Fibroblast of upper back skin (primary cell): Measurements from ENCODE around the gene TFPI.
A peak's percentile ranks its signal among the peaks of the same experiment; 100 is the strongest.

ENCODE experiments used
- DNase-seq: peaks from one replicate; pipeline ENCODE4 v3.0.0-alpha.2; 2013

TFPI gene

DNA sequence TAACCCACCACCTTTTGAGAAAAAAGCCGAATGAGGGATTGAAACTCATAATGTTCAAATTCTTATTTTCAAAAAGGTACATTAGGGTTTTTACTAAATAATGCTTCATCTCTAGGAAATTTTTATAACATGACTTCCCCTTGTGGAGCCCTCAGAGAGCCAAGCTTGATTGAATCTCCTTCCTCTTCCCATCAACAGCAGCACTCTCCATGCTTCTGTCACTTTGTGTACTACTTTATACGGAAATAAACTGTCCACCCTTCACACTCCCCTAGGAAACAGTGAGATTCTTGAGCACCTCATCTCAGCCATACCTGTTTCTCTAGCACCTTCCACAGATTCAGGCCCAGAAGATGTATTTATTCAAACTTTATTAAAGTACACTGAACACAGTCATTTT is 51.8 kb downstream of the TFPI start:
- no peak for DNase-seq

- peak; percentile 53 for DNase-seq
Measured at GRCh38 chr2:187500585-187501359, 53.5 kb downstream of the TFPI start.

DNA sequence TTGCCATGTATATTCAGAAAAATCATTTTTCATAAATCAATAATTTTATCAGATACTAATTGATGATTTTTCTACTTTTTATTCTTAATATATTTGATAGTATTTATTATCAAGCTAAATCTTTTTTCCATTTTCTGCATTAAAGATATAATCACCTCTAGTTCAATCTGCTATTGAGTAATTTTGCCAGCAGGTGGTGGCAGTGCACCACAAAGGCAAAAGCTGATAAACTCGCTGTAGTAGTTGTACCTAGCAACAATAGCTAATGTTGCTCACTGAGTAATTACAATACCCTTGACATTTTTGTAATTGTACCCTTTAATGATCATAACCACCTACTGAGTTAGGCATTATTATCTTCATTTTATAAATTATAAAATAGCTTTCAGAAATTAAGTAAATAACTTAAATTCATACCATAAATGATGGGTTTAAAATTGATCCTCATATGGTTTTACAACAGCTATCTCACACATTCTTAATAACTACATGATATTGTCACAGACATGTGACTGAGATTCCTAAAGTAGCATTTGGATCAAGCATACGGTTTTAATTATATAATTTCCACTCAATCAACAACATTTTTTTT is 54.2 kb downstream of the TFPI start:
- peak; percentile 62 for DNase-seq

DNA sequence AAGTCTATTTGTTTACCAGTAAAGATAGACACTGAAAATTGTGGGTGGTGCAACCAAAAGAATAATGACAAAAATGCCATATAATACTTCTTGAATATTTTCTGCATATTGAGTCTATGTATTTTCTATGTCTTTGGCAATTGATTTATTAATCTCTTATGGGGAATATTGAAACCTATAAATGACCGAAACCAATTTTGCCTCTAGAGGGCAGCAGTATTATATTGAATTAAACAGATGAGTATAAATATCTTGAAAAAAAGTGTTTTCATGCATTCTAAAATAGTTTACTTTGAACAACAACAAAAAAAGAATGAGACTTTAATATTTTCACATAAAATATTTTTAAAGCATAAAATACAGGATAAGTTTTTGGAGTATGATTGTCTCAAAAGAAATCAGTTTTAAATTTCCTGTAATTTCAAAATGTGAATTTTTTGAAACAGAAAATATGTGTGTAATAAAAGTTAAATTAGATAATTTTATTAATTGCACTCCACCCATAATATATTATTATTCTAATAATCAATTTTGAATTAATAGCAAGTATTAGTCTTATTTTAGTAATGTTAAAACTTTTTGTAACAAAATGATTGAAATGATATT is 56.3 kb downstream of the TFPI start:
- peak; percentile 4 for DNase-seq

DNA sequence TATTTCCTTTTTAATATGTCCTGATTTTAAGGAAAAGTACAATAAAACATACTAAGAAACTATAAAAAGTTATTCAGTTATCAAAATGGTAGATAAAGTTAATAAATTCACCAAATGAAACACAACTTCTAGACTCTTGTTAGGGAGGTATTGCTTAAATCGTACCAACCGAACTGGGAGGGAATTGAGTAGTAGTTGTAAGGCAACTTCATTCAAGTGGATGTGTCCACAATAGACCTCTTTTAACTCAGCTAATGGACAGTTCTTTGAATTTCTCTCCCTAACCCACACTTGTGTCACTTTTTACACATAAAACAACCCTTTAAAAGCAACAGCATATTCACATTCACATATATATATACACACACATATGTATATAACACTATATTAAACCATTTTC is 57.1 kb downstream of the TFPI start:
- DNase-seq, result no peak

- DNase-seq, result peak; percentile 46
Measured at GRCh38 chr2:187495324-187495723, 58.9 kb downstream of the TFPI start.

DNA sequence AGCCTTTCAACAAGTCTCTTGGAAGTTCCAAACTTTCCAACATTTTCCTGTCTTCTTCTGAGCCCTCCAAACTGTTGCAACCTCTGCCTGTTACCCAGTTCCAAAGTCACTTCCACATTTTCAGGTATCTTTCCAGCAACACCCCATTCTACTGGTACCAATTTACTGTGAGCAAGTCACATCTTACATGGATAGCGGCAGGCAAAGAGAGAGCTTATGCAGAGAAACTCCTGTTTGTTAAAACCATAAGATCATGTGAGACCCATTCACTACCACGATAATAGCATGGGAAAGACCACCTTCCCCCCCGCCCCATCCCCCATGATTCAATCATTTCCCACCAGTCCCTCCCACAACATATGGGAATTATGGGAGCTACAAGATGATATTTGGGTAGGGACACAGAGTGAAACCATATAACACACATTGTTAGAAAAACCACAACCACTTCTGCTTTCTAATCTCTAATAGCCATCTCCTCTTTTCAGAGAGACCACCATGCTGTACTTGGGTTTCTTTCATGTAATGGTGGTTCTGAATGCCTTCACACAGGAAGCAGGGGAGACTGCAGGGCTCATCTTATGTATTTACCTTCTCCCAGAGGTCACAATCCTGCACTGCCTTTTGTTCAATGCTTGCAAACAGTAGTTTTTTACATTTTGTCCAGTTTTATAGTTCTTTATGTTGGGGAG is 60.2 kb downstream of the TFPI start:
- DNase-seq, result no peak

DNA sequence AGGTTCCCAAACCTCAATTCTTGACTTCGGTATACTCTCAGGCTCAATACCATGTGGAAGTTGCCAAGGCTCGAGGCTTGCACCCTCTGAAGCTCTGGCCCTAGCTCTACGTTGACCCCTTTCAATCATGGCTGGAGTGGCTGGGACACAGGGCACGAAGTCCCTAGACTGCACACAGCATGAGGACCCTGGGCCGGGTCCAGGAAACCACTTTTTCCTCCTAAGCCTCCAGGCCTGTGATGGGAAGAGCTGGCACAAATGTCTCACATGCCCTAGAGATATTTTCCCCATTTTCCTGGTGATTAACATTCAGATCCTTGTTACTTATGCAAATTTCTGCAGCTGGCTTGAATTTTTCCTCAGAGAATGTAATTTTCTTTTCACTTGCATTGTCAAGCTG is 61.1 kb downstream of the TFPI start:
- DNase-seq, result no peak

- DNase-seq, result no peak
Measured at GRCh38 chr2:187486241-187486640, 68.0 kb downstream of the TFPI start.

GRCh38 chr2:187485523-187485922 is 68.7 kb downstream of the TFPI start:
- no peak for DNase-seq

- no peak for DNase-seq
Measured at GRCh38 chr2:187483537-187483936, 70.7 kb downstream of the TFPI start.

DNA sequence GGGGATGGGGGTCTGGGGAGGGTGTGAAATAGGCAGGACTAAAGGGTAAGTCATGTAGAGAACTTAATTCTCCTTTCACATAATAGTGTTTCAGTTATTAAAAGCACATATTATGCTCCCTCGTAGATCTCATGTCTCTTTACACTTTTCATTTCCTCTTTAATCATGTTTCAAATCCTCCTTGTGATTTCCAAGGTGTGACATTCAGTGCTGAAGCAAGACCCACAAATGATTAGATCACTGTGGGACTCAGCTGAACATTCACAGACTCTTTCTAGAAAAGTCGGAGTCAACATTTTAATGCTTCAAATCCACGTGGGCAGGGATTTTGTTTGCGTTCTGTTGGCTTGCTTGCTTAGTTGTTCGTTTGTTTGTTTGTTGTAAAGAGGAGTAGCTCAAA is 71.4 kb downstream of the TFPI start:
- no peak for DNase-seq

GRCh38 chr2:187481543-187481942 is 72.7 kb downstream of the TFPI start:
- no peak for DNase-seq

- no peak for DNase-seq
Measured at GRCh38 chr2:187478719-187479118, 75.5 kb downstream of the TFPI start.

GRCh38 chr2:187477051-187477450 is 77.2 kb downstream of the TFPI start:
- DNase-seq, result peak; percentile 25

GRCh38 chr2:187475499-187476248 is 78.6 kb downstream of the TFPI start:
- DNase-seq, result peak; percentile 50

- no peak for DNase-seq
Measured at GRCh38 chr2:187470698-187471097, 83.5 kb downstream of the TFPI start.

DNA sequence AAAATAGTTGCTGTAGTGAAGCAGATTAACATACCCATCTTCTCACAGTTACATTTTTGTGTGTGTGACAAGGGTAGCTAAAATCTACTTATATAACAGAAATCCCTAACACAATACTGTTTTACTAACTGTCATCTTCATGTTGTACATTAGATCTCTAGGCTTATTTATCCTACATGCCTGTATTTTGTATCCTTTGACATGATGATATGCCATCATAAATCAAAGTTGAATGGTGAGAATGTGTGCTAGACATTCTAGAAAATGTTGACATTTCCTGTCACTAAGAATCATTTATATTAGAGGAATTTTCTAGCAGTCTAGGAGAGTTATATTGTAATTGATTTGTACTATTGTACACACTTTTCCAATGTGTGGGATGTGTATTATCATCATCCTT is 84.7 kb downstream of the TFPI start:
- no peak for DNase-seq

DNA sequence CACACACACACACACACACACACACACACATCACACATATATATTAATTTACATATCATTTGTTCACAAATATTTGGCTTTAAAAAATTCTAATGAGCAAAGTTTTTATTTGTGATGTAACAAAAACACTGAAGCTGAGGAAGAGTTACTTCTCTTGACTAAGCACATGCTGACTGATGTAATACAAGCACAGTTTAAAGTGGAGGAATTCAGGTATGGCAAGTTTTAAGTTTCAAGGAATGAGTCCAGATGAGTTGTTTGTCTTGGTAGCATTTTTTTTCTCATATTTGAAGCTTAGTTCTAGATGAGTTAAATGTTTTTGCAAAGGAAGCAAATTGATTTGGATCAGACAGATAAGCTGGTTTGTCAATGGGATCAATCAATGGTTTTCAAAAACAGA is 86.0 kb downstream of the TFPI start:
- DNase-seq, result peak; percentile 35

DNA sequence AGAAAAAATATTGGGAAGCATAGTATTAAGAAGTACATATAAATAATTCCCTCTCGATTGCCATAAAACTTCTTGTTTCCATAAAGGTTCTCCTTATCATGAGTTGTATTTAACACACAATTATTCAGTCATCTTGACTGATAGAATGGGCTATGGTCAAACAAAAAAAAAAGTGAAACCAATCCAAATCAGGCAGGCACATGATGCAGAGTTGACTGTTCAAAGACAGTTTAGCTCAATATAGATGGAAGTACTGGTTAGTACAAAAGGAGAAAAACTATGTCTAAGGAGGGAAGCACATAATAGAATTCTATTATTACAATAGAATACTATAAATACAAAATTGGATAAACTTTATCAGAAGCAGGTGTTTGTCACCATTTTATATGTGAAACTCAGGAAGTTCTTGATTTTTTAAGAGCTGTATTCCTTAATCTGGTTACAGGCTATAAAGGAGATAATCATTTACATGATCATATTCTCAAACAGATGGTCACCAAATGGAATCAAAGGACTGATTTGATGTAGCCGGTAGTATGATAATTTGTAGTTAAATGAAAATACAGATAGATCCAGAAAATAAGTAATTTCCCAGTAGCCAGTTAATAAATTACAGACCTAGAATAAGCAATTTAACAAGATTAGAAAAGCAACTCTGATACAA is 88.0 kb downstream of the TFPI start:
- no peak for DNase-seq

- DNase-seq, result no peak
Measured at GRCh38 chr2:187462839-187463238, 91.4 kb downstream of the TFPI start.
